ENCODE results near the gene TMIE. TPM values are rescaled to one million over a fixed set of nuclear protein-coding genes. Genes with fewer than 3 reads are reported as not detected.

TMIE gene
- total RNA-seq, 4 donors from 2014 or later, result 0.59 to 0.78 (median 0.72) TPM; not detected in 1

- TF ChIP-seq POLR2A (IDR thresholded peaks at IDR 0.05) (no peak), POLR2AphosphoS5 (IDR thresholded peaks at IDR 0.05) (no peak)
- TF ChIP-seq, protein P1, sequence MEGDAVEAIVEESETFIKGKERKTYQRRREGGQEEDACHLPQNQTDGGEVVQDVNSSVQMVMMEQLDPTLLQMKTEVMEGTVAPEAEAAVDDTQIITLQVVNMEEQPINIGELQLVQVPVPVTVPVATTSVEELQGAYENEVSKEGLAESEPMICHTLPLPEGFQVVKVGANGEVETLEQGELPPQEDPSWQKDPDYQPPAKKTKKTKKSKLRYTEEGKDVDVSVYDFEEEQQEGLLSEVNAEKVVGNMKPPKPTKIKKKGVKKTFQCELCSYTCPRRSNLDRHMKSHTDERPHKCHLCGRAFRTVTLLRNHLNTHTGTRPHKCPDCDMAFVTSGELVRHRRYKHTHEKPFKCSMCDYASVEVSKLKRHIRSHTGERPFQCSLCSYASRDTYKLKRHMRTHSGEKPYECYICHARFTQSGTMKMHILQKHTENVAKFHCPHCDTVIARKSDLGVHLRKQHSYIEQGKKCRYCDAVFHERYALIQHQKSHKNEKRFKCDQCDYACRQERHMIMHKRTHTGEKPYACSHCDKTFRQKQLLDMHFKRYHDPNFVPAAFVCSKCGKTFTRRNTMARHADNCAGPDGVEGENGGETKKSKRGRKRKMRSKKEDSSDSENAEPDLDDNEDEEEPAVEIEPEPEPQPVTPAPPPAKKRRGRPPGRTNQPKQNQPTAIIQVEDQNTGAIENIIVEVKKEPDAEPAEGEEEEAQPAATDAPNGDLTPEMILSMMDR (IDR thresholded peaks at IDR 0.05), result no peak
- DNase-seq (ENCODE audit: low spot score in 2 of 2), result peak; percentile 35 to 53
- Histone ChIP-seq H3K27ac (no peak overlapping the region), H3K4me3 (no peak overlapping the region), H3K27me3 (no peaks in the 10 kb centered on the region), H3K9me3 (no peaks in the 10 kb centered on the region), H3K36me3 (no peaks in the 10 kb centered on the region), H3K4me1 (peaks cover 5% of the 10 kb centered on the region)
- 94% methylated on average over 6 of the region's 7 CpGs for WGBS
Observed at GRCh38 chr3:46711760-46712159, 10.6 kb downstream of the TMIE start.

- peak; percentile 43 to 73 for DNase-seq (ENCODE audit: low spot score in 2 of 2)
- Histone ChIP-seq H3K9me3 (no peaks in the 10 kb centered on the region), H3K4me1 (peaks cover 5% of the 10 kb centered on the region), H3K36me3 (no peaks in the 10 kb centered on the region), H3K4me3 (no peak overlapping the region), H3K27ac (no peak overlapping the region), H3K27me3 (peaks cover 6% of the 10 kb centered on the region)
- no peak for TF ChIP-seq EP300 (IDR thresholded peaks at IDR 0.05)
- TF ChIP-seq POLR2AphosphoS5 (IDR thresholded peaks at IDR 0.05), result no peak
- TF ChIP-seq, protein P1 (IDR thresholded peaks at IDR 0.05), result no peak
- TF ChIP-seq POLR2A (IDR thresholded peaks at IDR 0.05), result no peak
- WGBS, result 93% methylated on average over 11 of the region's 13 CpGs
Observed at GRCh38 chr3:46712191-46713049, 11.2 kb downstream of the TMIE start.

DNA sequence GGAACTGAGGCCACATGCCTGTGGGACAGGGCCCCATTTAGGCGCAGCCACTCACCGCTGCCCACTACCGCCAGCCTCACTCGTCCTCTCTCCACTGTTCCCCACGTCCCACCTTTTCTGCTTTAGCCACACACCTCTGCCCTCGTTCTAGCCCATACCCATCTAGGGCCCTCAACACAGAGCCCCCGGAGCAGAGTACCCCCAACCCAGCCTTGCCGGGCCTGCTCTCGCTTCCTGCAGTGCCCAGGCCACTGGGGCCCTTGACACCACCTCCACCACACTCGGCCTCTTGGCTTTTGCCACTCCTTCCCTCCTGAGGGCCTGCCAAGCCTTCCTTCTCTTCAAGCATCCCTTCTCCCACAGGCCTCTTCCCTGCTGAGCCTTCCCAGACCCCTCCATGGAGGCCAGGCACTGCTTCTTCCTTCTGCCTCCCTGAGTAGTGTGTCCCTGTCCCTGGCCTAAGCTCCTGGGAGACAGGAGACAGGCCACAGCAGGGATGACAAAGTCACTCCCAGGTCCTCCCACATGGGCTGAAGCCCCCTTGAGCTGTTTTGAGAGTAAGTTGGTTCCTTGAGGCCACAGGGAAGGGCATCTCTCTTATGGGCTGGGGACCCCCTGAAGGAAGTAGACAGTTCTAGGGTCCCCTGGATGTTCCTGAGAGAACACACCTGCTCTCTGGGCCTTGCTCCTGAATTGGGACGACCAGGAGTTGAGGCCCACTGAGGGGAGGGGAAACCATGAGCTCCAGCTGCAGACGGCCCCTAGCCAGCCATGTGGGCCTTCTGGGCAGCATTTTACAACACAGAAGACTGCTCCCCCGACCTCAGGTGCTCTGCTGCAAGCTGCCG is 12.1 kb downstream of the TMIE start:
- peaks cover 14% of the 10 kb centered on the region for H3K27me3 ChIP-seq
- TF ChIP-seq POLR2AphosphoS5 (IDR thresholded peaks at IDR 0.05), result no peak
- TF ChIP-seq EP300 (IDR thresholded peaks at IDR 0.05), result no peak
- no peak for TF ChIP-seq POLR2A (IDR thresholded peaks at IDR 0.05)
- TF ChIP-seq, protein P1 (IDR thresholded peaks at IDR 0.05), result no peak
- peak; percentile 36 to 65 for DNase-seq (ENCODE audit: low spot score in 2 of 2)
- H3K4me3 ChIP-seq, result no peak overlapping the region
- no peaks in the 10 kb centered on the region for H3K9me3 ChIP-seq
- no peak overlapping the region for H3K27ac ChIP-seq
- H3K4me1 ChIP-seq, result peaks cover 5% of the 10 kb centered on the region
- WGBS, result 93% methylated on average over 10 of the region's 14 CpGs
- H3K36me3 ChIP-seq, result no peaks in the 10 kb centered on the region

DNA sequence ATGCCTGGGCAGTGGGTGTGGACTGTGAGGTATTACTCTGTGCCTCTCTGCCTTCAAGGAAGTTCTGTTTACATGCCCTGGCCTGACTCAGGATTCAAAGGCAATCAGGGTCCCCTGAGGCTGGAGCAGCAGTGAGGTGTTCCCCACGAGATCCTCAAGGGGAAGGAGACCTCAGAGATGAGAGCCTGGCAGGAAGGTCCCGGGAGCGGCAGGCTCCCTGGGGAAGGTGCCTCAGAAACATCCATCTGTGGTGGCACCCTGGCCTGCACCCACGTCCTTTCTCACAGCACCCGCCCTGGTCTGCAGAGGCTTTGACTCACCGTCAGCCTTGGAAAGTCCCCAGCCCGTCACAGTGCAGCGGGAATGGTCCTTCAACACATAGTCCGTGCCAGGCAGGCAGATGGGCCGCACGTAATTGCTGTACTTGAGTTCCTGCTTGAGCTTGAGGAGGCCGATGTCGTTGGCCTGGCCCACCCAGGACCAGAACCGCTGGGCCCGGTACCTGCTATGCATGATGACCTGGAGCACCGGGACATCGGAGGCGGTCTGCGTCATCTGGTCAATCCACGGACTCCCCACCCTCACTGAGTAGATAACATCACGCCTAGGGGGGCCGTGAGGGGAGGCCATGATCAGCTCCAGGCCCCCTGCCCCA is 12.8 kb downstream of the TMIE start:
- Histone ChIP-seq H3K9me3 (no peaks in the 10 kb centered on the region), H3K36me3 (no peaks in the 10 kb centered on the region), H3K4me1 (peaks cover 5% of the 10 kb centered on the region), H3K27me3 (peaks cover 18% of the 10 kb centered on the region), H3K27ac (no peak overlapping the region), H3K4me3 (no peak overlapping the region)
- WGBS, result 73% methylated on average over 4 of the region's 22 CpGs
- DNase-seq (ENCODE audit: low spot score in 2 of 2), result peak in 1 of 2 donors; percentile 74
- TF ChIP-seq, protein P1 (IDR thresholded peaks at IDR 0.05), result no peak
- TF ChIP-seq POLR2A (IDR thresholded peaks at IDR 0.05) (no peak), EP300 (IDR thresholded peaks at IDR 0.05) (no peak), POLR2AphosphoS5 (IDR thresholded peaks at IDR 0.05) (no peak)

Measured in suprapubic skin (tissue), 4 donors.